Panc1 (cell line): ENCODE results near the gene RPL38.

ENCODE experiments used
- POLR2AphosphoS5 ChIP-seq: IDR thresholded peaks from 2 replicates; pipeline ENCODE4 v1.6.1; 2012; ENCODE audit warnings: mild to moderate bottlenecking, low read depth, low read length, moderate library complexity
- REST ChIP-seq, 2 experiments: IDR thresholded peaks; 2 replicates each; pipeline ENCODE4 v1.6.1; 2011 to 2012; ENCODE audit warnings: low read depth in 2 of 2, control low read depth in 1 of 2, low read length in 1 of 2, mild to moderate bottlenecking in 1 of 2, moderate library complexity in 1 of 2; ENCODE audit not compliant: insufficient read depth in 1 of 2
- TCF7L2 ChIP-seq: IDR thresholded peaks from 2 replicates; pipeline ENCODE4 v1.6.1; 2011; ENCODE audit warnings: mild to moderate bottlenecking, low read depth, low read length, inconsistent platforms
- TF ChIP-seq, protein P1 (sequence below): fragments of 450-650 bp; IDR thresholded peaks from 2 replicates; pipeline ENCODE4 v1.5.1; 2017; ENCODE audit warnings: mild to moderate bottlenecking

DNA sequence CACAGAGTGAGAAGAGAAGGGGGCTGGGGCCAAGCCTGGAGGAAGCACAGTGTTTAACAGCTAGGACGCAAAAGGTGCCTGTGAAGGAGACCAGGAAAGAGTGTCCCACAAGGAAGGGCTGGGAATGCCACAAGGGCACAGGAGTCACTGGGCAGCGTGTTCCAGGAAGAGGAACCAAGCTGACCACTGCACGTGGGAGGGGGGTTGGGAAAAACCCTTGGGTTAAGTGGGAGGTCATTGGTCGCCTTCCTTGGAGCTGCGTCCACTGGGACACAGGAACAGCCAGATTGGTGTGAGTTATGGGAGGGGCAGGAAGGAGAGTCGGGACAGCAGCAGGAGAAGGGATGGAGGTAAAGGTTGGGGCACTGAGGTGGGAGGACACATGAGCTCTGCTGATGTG is 22.8 kb downstream of the RPL38 start:
- TF ChIP-seq, protein P1, sequence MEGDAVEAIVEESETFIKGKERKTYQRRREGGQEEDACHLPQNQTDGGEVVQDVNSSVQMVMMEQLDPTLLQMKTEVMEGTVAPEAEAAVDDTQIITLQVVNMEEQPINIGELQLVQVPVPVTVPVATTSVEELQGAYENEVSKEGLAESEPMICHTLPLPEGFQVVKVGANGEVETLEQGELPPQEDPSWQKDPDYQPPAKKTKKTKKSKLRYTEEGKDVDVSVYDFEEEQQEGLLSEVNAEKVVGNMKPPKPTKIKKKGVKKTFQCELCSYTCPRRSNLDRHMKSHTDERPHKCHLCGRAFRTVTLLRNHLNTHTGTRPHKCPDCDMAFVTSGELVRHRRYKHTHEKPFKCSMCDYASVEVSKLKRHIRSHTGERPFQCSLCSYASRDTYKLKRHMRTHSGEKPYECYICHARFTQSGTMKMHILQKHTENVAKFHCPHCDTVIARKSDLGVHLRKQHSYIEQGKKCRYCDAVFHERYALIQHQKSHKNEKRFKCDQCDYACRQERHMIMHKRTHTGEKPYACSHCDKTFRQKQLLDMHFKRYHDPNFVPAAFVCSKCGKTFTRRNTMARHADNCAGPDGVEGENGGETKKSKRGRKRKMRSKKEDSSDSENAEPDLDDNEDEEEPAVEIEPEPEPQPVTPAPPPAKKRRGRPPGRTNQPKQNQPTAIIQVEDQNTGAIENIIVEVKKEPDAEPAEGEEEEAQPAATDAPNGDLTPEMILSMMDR = no peak
- no peak for TF ChIP-seq REST (IDR thresholded peaks at IDR 0.05; ENCODE audit: insufficient read depth in 1 of 2, low read depth in 2 of 2, low read length in 1 of 2)
- no peak for TF ChIP-seq POLR2AphosphoS5
- no peak for TF ChIP-seq TCF7L2
